Measurements from ENCODE around the gene PPP2R2B.

The PPP2R2B gene

DNA sequence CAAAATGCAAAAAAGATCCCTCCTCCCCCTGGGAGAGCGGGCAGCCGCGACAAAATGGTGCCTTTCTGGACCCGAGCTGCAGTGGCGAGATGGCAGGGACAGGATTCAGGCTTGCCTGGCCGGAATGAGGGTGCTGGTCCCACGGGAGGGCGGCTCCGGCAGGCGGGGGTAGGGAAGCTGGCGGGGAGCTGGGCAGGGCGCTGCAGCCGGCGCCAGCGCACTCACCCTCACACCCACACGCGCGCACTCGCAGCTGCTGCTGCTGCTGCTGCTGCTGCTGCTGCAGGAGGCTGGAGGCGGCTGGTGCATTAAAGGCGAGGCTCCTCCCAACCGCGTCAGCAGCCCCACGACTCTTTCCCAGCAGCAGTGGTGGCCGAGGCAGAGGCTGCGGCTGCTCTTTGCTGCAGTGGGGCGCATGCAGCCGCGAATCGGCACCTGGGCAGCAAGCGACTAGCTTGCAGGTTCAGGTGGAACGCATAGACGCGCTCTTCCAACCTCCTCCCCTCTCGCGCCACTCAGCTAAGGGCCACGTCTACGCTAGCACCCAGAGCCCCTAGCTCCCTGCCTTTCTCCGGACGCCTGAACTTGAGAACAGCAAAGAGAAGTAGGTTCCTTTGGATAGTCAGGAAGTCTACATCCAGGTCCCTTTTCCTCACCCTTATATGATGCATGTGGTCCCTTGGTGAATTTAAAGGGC lies at the start of gene PPP2R2B:
PPP2R2B (minus strand) TSS at position 282 of the 697 bp plus-strand sequence.
- TF ChIP-seq TCF4 (CRISPR knock-in tag; IDR thresholded peaks at IDR 0.05; ENCODE audit: borderline replicate concordance) (peak; percentile 20; the same call in 1 of the 2 replicates), ZNF565 (CRISPR knock-in tag; conservative IDR thresholded peaks at IDR 0.05; ENCODE audit: low read depth) (no peak)
- ATAC-seq, result peak; percentile 86

DNA sequence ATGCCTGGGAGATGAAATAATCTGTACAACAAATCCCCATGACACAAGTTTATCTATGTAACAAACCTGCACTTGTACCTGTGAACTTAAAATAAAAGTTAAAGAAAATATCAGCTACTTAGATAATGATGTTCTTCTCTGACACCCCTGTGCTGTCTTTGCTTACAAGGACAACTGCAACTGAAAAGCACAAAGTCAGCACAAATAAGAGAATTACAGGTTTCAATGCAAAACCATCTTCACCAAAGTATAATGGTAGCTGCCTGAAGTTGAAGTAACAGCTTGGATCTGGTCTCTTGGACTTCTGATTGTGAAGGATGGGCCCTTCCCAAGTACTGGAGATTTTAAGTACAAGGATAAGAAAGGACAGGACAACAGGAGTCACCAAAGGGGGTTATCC lies 45.6 kb upstream of the PPP2R2B start:
- TF ChIP-seq CSDC2 (CRISPR knock-in tag; IDR thresholded peaks at IDR 0.05), result no peak
- no peak for TF ChIP-seq TOX (CRISPR knock-in tag; IDR thresholded peaks at IDR 0.05; ENCODE audit: borderline replicate concordance)
- TF ChIP-seq POU6F1 (CRISPR knock-in tag; IDR thresholded peaks at IDR 0.05; ENCODE audit: borderline replicate concordance, low read depth), result no peak
- TF ChIP-seq ESRRG (CRISPR knock-in tag; IDR thresholded peaks at IDR 0.05), result no peak
- no peak for TF ChIP-seq ZNF565 (CRISPR knock-in tag; conservative IDR thresholded peaks at IDR 0.05; ENCODE audit: low read depth)
- no peak for TF ChIP-seq ZC3H10 (CRISPR knock-in tag; IDR thresholded peaks at IDR 0.05)
- TF ChIP-seq ARNTL (CRISPR knock-in tag; IDR thresholded peaks at IDR 0.05; ENCODE audit: borderline replicate concordance, low read depth), result no peak
- no peak for TF ChIP-seq PPARA (CRISPR knock-in tag; IDR thresholded peaks at IDR 0.05; ENCODE audit: borderline replicate concordance)
- TF ChIP-seq ISL1 (CRISPR knock-in tag; IDR thresholded peaks at IDR 0.05), result no peak
- TF ChIP-seq ZNF8 (CRISPR knock-in tag; IDR thresholded peaks at IDR 0.05), result no peak
- no peak for TF ChIP-seq GLIS3 (CRISPR knock-in tag; IDR thresholded peaks at IDR 0.05)
- no peak for ATAC-seq

DNA sequence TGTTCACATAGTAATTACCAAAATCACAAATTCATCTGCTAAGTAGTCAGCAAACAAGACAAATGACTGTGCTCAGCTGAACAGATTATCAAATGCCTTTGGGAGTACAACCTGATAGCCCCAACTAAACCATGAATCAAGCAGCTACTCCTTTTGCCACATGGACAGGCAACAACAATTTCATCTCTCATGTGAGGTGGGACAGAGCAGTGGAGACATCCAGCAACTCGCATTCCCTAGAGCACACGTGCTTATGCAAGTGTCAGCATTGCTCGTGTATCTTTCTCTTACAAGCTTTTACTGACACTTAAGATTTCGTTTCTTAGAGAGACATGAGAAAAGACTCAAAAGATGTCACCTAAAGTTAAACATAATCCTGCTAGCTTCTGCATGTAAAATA lies 42.7 kb upstream of the PPP2R2B start:
- no peak for TF ChIP-seq ZFP30 (CRISPR knock-in tag; IDR thresholded peaks at IDR 0.05)
- TF ChIP-seq ZC3H10 (CRISPR knock-in tag; IDR thresholded peaks at IDR 0.05), result no peak
- no peak for TF ChIP-seq ZNF8 (CRISPR knock-in tag; IDR thresholded peaks at IDR 0.05)
- no peak for TF ChIP-seq BACH2 (CRISPR knock-in tag; IDR thresholded peaks at IDR 0.05; ENCODE audit: borderline replicate concordance)
- no peak for TF ChIP-seq OSR1 (CRISPR knock-in tag; IDR thresholded peaks at IDR 0.05)
- TF ChIP-seq CSRNP3 (CRISPR knock-in tag; IDR thresholded peaks at IDR 0.05), result no peak
- ATAC-seq, result no peak

GRCh38 chr5:146920351-146920881 lies 41.9 kb upstream of the PPP2R2B start:
- ATAC-seq, result no peak
- no peak for TF ChIP-seq TCF4 (CRISPR knock-in tag; IDR thresholded peaks at IDR 0.05; ENCODE audit: borderline replicate concordance)
- no peak for TF ChIP-seq SNAI2 (CRISPR knock-in tag; IDR thresholded peaks at IDR 0.05)
- no peak for TF ChIP-seq ISL1 (CRISPR knock-in tag; IDR thresholded peaks at IDR 0.05)
- no peak for TF ChIP-seq RARB (CRISPR knock-in tag; IDR thresholded peaks at IDR 0.05)
- no peak for TF ChIP-seq ZC3H10 (CRISPR knock-in tag; IDR thresholded peaks at IDR 0.05)
- TF ChIP-seq ESRRG (CRISPR knock-in tag; IDR thresholded peaks at IDR 0.05), result no peak
- TF ChIP-seq, protein P1, sequence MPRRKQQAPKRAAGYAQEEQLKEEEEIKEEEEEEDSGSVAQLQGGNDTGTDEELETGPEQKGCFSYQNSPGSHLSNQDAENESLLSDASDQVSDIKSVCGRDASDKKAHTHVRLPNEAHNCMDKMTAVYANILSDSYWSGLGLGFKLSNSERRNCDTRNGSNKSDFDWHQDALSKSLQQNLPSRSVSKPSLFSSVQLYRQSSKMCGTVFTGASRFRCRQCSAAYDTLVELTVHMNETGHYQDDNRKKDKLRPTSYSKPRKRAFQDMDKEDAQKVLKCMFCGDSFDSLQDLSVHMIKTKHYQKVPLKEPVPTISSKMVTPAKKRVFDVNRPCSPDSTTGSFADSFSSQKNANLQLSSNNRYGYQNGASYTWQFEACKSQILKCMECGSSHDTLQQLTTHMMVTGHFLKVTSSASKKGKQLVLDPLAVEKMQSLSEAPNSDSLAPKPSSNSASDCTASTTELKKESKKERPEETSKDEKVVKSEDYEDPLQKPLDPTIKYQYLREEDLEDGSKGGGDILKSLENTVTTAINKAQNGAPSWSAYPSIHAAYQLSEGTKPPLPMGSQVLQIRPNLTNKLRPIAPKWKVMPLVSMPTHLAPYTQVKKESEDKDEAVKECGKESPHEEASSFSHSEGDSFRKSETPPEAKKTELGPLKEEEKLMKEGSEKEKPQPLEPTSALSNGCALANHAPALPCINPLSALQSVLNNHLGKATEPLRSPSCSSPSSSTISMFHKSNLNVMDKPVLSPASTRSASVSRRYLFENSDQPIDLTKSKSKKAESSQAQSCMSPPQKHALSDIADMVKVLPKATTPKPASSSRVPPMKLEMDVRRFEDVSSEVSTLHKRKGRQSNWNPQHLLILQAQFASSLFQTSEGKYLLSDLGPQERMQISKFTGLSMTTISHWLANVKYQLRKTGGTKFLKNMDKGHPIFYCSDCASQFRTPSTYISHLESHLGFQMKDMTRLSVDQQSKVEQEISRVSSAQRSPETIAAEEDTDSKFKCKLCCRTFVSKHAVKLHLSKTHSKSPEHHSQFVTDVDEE (CRISPR knock-in tag; IDR thresholded peaks at IDR 0.05), result no peak
- TF ChIP-seq ARNTL (CRISPR knock-in tag; IDR thresholded peaks at IDR 0.05; ENCODE audit: borderline replicate concordance, low read depth), result no peak
- no peak for TF ChIP-seq BACH2 (CRISPR knock-in tag; IDR thresholded peaks at IDR 0.05; ENCODE audit: borderline replicate concordance)
- TF ChIP-seq GLIS3 (CRISPR knock-in tag; IDR thresholded peaks at IDR 0.05), result no peak
- no peak for TF ChIP-seq ZNF70 (CRISPR knock-in tag; IDR thresholded peaks at IDR 0.05)
- TF ChIP-seq ZFP30 (CRISPR knock-in tag; IDR thresholded peaks at IDR 0.05), result no peak
- no peak for TF ChIP-seq CSRNP3 (CRISPR knock-in tag; IDR thresholded peaks at IDR 0.05)
- TF ChIP-seq ZNF8 (CRISPR knock-in tag; IDR thresholded peaks at IDR 0.05), result no peak
- no peak for TF ChIP-seq ZNF565 (CRISPR knock-in tag; conservative IDR thresholded peaks at IDR 0.05; ENCODE audit: low read depth)
- TF ChIP-seq CSDC2 (CRISPR knock-in tag; IDR thresholded peaks at IDR 0.05), result no peak
- TF ChIP-seq POU6F1 (CRISPR knock-in tag; IDR thresholded peaks at IDR 0.05; ENCODE audit: borderline replicate concordance, low read depth), result no peak
- TF ChIP-seq, protein P2, sequence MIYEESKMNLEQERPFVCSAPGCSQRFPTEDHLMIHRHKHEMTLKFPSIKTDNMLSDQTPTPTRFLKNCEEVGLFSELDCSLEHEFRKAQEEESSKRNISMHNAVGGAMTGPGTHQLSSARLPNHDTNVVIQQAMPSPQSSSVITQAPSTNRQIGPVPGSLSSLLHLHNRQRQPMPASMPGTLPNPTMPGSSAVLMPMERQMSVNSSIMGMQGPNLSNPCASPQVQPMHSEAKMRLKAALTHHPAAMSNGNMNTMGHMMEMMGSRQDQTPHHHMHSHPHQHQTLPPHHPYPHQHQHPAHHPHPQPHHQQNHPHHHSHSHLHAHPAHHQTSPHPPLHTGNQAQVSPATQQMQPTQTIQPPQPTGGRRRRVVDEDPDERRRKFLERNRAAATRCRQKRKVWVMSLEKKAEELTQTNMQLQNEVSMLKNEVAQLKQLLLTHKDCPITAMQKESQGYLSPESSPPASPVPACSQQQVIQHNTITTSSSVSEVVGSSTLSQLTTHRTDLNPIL (CRISPR knock-in tag; IDR thresholded peaks at IDR 0.05; ENCODE audit: low read depth), result no peak
- TF ChIP-seq ZFP3 (CRISPR knock-in tag; IDR thresholded peaks at IDR 0.05), result no peak
- no peak for TF ChIP-seq TOX (CRISPR knock-in tag; IDR thresholded peaks at IDR 0.05; ENCODE audit: borderline replicate concordance)

Measured in SK-N-SH treated with all-trans-retinoic acid at 6 μM for 48 hours (cell line).